GM21381 (cell line): ENCODE data around the gene C17orf50.
"Not testable (repeated sequence)": the region's sequence is repeated elsewhere in the genome, so short reads cannot be mapped to it uniquely, and the experiment has no call there.

Source experiments
- ATAC-seq: cut with Tn5 transposase; IDR thresholded peaks from one replicate; pipeline ENCODE4 v1.9.1; 2021; ENCODE audit warnings: mild to moderate bottlenecking, moderate library complexity; ENCODE audit not compliant: unreplicated experiment

Gene C17orf50

GRCh38 chr17:35751541-35751940 lies 9.1 kb upstream of the C17orf50 start:
- ATAC-seq, result not testable (repeated sequence)

GRCh38 chr17:35752471-35752870 lies 8.2 kb upstream of the C17orf50 start:
- no peak for ATAC-seq

GRCh38 chr17:35752945-35753764 lies 7.5 kb upstream of the C17orf50 start, which contains the start of gene GAS2L2:
Gene GAS2L2 (minus strand): TSS chr17:35753239. CDS start chr17:35752850, 389 bp downstream.
- no peak for ATAC-seq

- no peak for ATAC-seq
Observed at GRCh38 chr17:35757243-35757642, 3.4 kb upstream of the C17orf50 start.

GRCh38 chr17:35761601-35762000 lies 914 bp downstream of the C17orf50 start:
- no peak for ATAC-seq

- ATAC-seq, result no peak
Observed at GRCh38 chr17:35763767-35764122, 3.1 kb downstream of the C17orf50 start.

GRCh38 chr17:35764123-35764991 lies 3.7 kb downstream of the C17orf50 start:
- ATAC-seq, result peak; percentile 89

- ATAC-seq, result no peak
Observed at GRCh38 chr17:35765086-35765710, 4.5 kb downstream of the C17orf50 start.

- no peak for ATAC-seq
Observed at GRCh38 chr17:35765756-35766488, 5.2 kb downstream of the C17orf50 start.

GRCh38 chr17:35766489-35766877 lies 5.8 kb downstream of the C17orf50 start:
- no peak for ATAC-seq

GRCh38 chr17:35766903-35767510 lies 6.3 kb downstream of the C17orf50 start:
- no peak for ATAC-seq

GRCh38 chr17:35768797-35769196 lies 8.1 kb downstream of the C17orf50 start:
- ATAC-seq, result no peak

GRCh38 chr17:35769895-35770486 lies 9.3 kb downstream of the C17orf50 start:
- no peak for ATAC-seq

GRCh38 chr17:35773129-35773528 lies 12.4 kb downstream of the C17orf50 start:
- ATAC-seq, result no peak

- ATAC-seq, result no peak
Observed at GRCh38 chr17:35773679-35774425, 13.2 kb downstream of the C17orf50 start.

- no peak for ATAC-seq
Observed at GRCh38 chr17:35774499-35774898, 13.8 kb downstream of the C17orf50 start.

GRCh38 chr17:35775039-35775438 lies 14.4 kb downstream of the C17orf50 start:
- ATAC-seq, result no peak

- ATAC-seq, result no peak
Observed at GRCh38 chr17:35775583-35775982, 14.9 kb downstream of the C17orf50 start.

GRCh38 chr17:35778641-35779196 lies 18.0 kb downstream of the C17orf50 start:
- no peak for ATAC-seq
